Measurements from ENCODE around the gene ARID1A.
A peak's percentile ranks its signal among the peaks of the same experiment; 100 is the strongest.

DNA sequence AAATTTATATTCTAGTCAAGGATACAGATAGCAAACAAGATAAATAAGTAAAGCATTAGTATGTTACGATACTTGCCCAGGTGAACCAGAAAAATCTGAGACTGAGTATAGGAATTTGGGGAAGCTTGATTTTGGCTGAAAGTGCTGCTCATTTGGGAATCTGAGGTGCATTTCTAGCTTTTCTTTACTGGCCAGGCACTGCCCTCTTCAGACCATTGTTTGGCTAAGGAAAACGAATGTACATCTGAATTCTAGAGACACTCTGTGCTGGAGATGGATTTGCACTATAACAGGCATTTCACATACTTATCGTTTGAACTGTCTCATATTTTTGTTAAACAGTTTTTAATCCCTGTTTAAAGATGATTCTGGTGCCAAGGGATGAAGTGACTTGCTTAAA is 23.4 kb downstream of the ARID1A start:
- TF ChIP-seq CTCF (IDR thresholded peaks at IDR 0.05), result peak in 2 of 12 donors; percentile 7 to 20
- TF ChIP-seq POLR2A (IDR thresholded peaks at IDR 0.05), result no peak

All from heart left ventricle (tissue), 13 donors.